ENCODE data around the gene ENAH.

GRCh38 chr1:225469051-225469450 lies 183.9 kb downstream of the ENAH start:
- TF ChIP-seq CTCF (IDR thresholded peaks at IDR 0.05 in 8 of 11, conservative IDR thresholded peaks at IDR 0.05 in 3 of 11) (no peak), POLR2A (IDR thresholded peaks at IDR 0.05) (no peak)
